CD4-positive, alpha-beta memory T cell (primary cell): Measurements from ENCODE around the gene AFAP1. TPM values are rescaled to one million over a fixed set of nuclear protein-coding genes. Genes with fewer than 3 reads are reported as not detected.

Experiments used
- CTCF ChIA-PET: fragments of 350-600 bp; sonication (Branson Sonifier 250); formaldehyde crosslinking; loops from one replicate; lab custom pipeline; 2021; ENCODE audit warnings: inconsistent platforms; ENCODE audit not compliant: partially characterized antibody; lab: Charles Lee
- POLR2A ChIA-PET: fragments of 350-600 bp; sonication (Branson Sonifier 250); formaldehyde crosslinking; loops from one replicate; lab custom pipeline; 2021; ENCODE audit not compliant: partially characterized antibody; lab: Charles Lee
- DNase-seq, 5 donors: peaks; one replicate each; pipeline versions ENCODE4 v3.0.0 to v3.0.0-alpha.2; 2020 to 2022; ENCODE audit warnings: mixed read lengths in 1 of 5
- H3K27ac ChIP-seq: one replicate; pipeline ENCODE4 v1.7.0; 2013; ENCODE audit warnings: low read depth, low read length
- H3K27me3 ChIP-seq: 2 replicates; pipeline ENCODE4 v1.7.0; 2013; ENCODE audit warnings: mild to moderate bottlenecking, low read length, moderate library complexity; ENCODE audit not compliant: insufficient read depth
- H3K36me3 ChIP-seq: 2 replicates; pipeline ENCODE4 v1.7.0; 2013; ENCODE audit warnings: mild to moderate bottlenecking, low read length, moderate library complexity; ENCODE audit not compliant: insufficient read depth
- H3K4me1 ChIP-seq: 2 replicates; pipeline ENCODE4 v1.7.0; 2013; ENCODE audit warnings: mild to moderate bottlenecking, low read length, moderate library complexity; ENCODE audit not compliant: insufficient read depth
- H3K4me3 ChIP-seq, 2 donors: one replicate each; pipeline ENCODE4 v1.7.0; 2013; ENCODE audit warnings: low read length in 2 of 2, mild to moderate bottlenecking in 1 of 2
- H3K9me3 ChIP-seq, 2 donors: one replicate each; pipeline ENCODE4 v1.7.0; 2013; ENCODE audit warnings: low read length in 2 of 2, control low read depth in 1 of 2; ENCODE audit not compliant: control insufficient read depth in 1 of 2
- H3K27ac Mint-ChIP-seq, 7 donors: one replicate each; pipeline ENCODE4 v1.8.0; 2020 to 2021; ENCODE audit warnings: mixed read lengths in 7 of 7, mild to moderate bottlenecking in 6 of 7, inconsistent platforms in 3 of 7, moderate library complexity in 3 of 7
- H3K27me3 Mint-ChIP-seq, 2 donors: one replicate each; pipeline ENCODE4 v1.8.0; 2020 to 2021; ENCODE audit warnings: mixed read lengths in 2 of 2
- H3K36me3 Mint-ChIP-seq, 2 donors: one replicate each; pipeline ENCODE4 v1.8.0; 2020 to 2021; ENCODE audit warnings: mixed read lengths in 2 of 2, inconsistent platforms in 1 of 2, mild to moderate bottlenecking in 1 of 2
- H3K4me1 Mint-ChIP-seq, 4 donors: one replicate each; pipeline ENCODE4 v1.8.0; 2020 to 2021; ENCODE audit warnings: mixed read lengths in 4 of 4, mild to moderate bottlenecking in 1 of 4
- H3K4me3 Mint-ChIP-seq, 8 donors: one replicate each; pipeline ENCODE4 v1.8.0; 2020 to 2021; ENCODE audit warnings: mixed read lengths in 8 of 8, mild to moderate bottlenecking in 7 of 8, moderate library complexity in 6 of 8, inconsistent platforms in 3 of 8
- H3K9me3 Mint-ChIP-seq, 8 donors: one replicate each; pipeline ENCODE4 v1.8.0; 2020 to 2021; ENCODE audit warnings: mixed read lengths in 8 of 8, mild to moderate bottlenecking in 5 of 8, inconsistent platforms in 3 of 8, moderate library complexity in 1 of 8
- intact Hi-C: fragments of 100-400 bp; cut with micrococcal nuclease; formaldehyde crosslinking; loops from one replicate; pipeline ENCODE4 v1.15.1; 2023
- polyA plus RNA-seq, 2 donors: library from polyadenylated mRNA; unstranded; fragments of 300-500 nt; fragmentation: Illumina TruSeq; gene quantifications; one replicate each; pipeline ENCODE4 v1.2.3, GENCODE V29; 2021
- total RNA-seq, 2 experiments: library from RNA; stranded (reverse); gene quantifications; one replicate each; pipeline ENCODE4 v1.2.3, GENCODE V29; 2021

The AFAP1 gene
- total and polyA plus RNA-seq, 4 experiments from 2014 or later, result 0.95 to 21.8 (median 12.6) TPM

- no peak overlapping the region for H3K4me3 ChIP-seq
- Mint-ChIP-seq H3K4me3 (no peak overlapping the region), H3K4me1 (no peaks in the 10 kb centered on the region), H3K9me3 (peaks cover 0 to 6% (median 0%) of the 10 kb centered on the region in 8 donors), H3K27ac (no peak overlapping the region), H3K27me3 (peaks cover 0 to 4% of the 10 kb centered on the region in 2 donors), H3K36me3 (no peaks in the 10 kb centered on the region)
- ChIA-PET POLR2A (no interaction called here), CTCF (no interaction called here)
- H3K36me3 ChIP-seq, result no peaks in the 10 kb centered on the region
- DNase-seq, result no peak
- no peak overlapping the region for H3K27ac ChIP-seq
- no peaks in the 10 kb centered on the region for H3K27me3 ChIP-seq
- no peaks in the 10 kb centered on the region for H3K4me1 ChIP-seq
- H3K9me3 ChIP-seq, result no peaks in the 10 kb centered on the region
- intact Hi-C loops, result no loop called here
Observed at GRCh38 chr4:7714176-7714575, 225.5 kb downstream of the AFAP1 start.

DNA sequence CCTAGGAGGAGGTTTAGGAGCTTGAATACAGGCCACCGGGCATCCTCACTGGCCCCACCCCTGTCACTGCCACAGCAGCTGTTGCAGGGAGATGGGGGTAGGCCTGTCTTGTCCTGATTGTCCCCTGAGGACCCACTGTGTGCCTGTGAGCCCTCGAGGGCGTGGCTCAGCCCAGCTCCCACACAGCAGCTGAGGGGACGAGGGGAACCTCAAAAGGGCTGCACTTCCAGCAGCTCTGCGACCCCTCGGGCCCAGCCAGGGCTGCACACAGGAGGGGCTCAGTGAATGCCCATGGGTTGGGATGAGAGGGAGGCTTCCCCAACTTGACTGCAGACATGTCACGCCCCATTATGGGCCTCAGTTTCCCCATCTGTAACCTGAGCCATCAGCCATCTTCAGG, 225.9 kb downstream of the AFAP1 start:
- Mint-ChIP-seq H3K4me3 (no peak overlapping the region), H3K27ac (no peak overlapping the region), H3K9me3 (peaks cover 0 to 6% (median 0%) of the 10 kb centered on the region in 8 donors), H3K27me3 (peaks cover 0 to 4% of the 10 kb centered on the region in 2 donors), H3K4me1 (no peaks in the 10 kb centered on the region), H3K36me3 (no peaks in the 10 kb centered on the region)
- Histone ChIP-seq H3K4me1 (no peaks in the 10 kb centered on the region), H3K9me3 (no peaks in the 10 kb centered on the region), H3K27me3 (no peaks in the 10 kb centered on the region), H3K4me3 (no peak overlapping the region), H3K36me3 (no peaks in the 10 kb centered on the region), H3K27ac (no peak overlapping the region)
- intact Hi-C loops, result no loop called here
- POLR2A ChIA-PET, result no interaction called here
- CTCF ChIA-PET, result no interaction called here
- DNase-seq, result no peak

DNA sequence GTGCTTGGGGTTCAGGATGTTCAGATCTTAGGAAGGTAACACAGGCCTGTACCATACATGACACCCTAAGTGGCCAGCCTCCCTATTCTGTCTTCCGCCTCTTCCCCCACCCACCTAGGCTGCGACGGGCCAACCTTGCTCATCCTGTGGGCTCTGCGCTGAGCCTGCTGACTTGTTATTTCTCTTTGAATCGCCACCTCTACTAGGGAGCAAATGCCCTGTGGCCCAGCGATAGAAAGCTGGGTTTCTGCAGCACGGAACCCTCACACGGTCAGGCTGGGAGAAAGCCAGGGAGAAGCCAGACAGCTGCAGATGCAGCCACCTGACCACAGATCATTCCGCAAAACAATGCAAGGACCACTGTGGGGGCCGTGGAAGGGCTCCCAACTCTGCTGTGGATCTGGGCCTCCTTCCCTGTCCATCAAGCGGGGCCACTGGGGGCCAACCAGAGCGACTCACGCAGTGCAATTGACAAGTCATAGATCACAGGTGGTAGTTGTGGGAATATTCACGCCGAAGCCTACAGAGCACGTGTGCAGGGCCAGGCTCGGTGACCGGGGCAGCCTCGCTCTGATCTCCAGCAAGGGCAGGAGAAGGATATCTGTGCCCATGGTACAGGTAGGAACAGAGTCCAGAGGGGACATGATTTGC, 227.5 kb downstream of the AFAP1 start:
- peaks cover 0 to 6% (median 0%) of the 10 kb centered on the region in 8 donors for H3K9me3 Mint-ChIP-seq
- H3K9me3 ChIP-seq, result no peaks in the 10 kb centered on the region
- no peak overlapping the region for H3K4me3 Mint-ChIP-seq
- POLR2A ChIA-PET, result no interaction called here
- no peak overlapping the region for H3K4me3 ChIP-seq
- H3K4me1 Mint-ChIP-seq, result no peaks in the 10 kb centered on the region
- no peaks in the 10 kb centered on the region for H3K4me1 ChIP-seq
- no peaks in the 10 kb centered on the region for H3K27me3 ChIP-seq
- no peaks in the 10 kb centered on the region for H3K36me3 ChIP-seq
- intact Hi-C loops, result no loop called here
- no peak for DNase-seq
- CTCF ChIA-PET, result no interaction called here
- H3K27ac ChIP-seq, result no peak overlapping the region
- H3K27ac Mint-ChIP-seq, result peak overlapping the region in 2 of 7 donors; percentile 35 to 70
- H3K36me3 Mint-ChIP-seq, result no peaks in the 10 kb centered on the region
- H3K27me3 Mint-ChIP-seq, result no peaks in the 10 kb centered on the region

DNA sequence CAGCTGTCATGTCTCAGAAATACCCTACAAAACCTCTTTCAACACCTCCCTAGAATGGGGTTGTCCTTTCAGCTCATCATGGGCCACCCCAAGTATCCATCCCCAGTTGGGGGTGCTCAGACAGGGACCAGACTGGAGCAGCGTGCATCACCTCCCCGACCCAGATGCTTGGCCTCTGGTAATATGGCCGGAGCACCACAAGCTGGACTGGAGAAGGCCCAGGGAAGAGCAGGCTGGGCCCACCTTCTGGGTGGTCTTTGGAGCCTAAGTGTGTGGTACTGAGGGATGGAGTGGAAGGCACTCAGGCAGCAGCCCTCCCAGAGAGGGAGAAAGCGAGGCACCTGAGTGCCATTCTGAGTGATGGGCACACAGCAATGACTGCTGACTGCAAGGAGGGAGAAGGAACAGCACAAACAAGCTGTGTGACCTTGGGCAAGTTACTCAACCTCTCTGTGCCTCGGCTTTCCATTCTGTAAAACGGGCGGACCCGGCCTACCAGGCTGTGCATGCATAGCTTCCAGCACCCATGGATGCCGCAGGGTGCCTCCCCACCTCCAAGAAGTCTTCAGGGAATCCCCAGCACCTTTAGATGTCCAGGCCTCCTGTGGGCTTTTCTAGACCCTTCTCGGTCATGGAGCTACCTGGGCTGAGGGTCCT, 228.2 kb downstream of the AFAP1 start:
- ChIA-PET POLR2A (no interaction called here), CTCF (no interaction called here)
- Mint-ChIP-seq H3K27ac (peak overlapping the region in 1 of 7 donors; percentile 5), H3K9me3 (peaks cover 0 to 6% (median 0%) of the 10 kb centered on the region in 8 donors), H3K4me1 (no peaks in the 10 kb centered on the region), H3K36me3 (no peaks in the 10 kb centered on the region), H3K4me3 (no peak overlapping the region), H3K27me3 (no peaks in the 10 kb centered on the region)
- intact Hi-C loops, result no loop called here
- no peaks in the 10 kb centered on the region for H3K4me1 ChIP-seq
- no peaks in the 10 kb centered on the region for H3K36me3 ChIP-seq
- H3K9me3 ChIP-seq, result no peaks in the 10 kb centered on the region
- H3K27ac ChIP-seq, result no peak overlapping the region
- no peak overlapping the region for H3K4me3 ChIP-seq
- no peak for DNase-seq
- no peaks in the 10 kb centered on the region for H3K27me3 ChIP-seq

DNA sequence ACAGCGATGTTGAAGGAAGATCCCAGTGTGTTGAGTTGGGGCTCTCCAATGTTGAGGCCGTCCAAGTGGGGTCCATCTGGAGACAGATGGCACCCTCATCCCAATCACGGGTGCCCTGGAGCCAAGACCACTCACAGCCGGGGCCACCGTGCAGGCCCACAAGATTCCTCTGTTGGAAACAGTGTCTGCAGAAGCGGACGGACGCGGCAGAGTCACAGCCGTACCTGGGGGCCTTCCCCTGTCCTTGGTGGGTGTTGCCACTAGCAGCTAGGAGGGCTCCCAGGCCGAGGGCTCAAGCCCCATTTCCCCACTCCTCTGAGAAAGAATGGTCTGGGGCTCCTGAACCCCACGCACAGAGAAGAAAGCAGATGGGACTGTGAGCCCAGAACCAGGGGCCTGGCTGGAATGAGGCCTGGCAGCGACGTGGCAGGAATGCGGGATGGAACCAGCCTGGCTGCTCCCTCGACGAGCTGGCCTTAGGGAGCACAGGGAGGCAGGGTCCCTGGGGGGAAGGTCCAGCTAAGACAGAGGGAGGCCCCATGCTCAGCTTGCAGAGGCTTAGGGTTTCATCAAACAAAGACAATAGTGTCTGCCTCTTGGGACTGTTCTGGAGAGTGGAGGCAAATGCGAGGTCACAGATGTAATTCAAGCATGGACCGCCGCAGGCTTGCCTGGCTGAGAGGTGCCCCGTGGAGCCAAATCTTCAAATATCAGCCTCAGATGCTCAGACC, 228.9 kb downstream of the AFAP1 start:
- Histone ChIP-seq H3K27me3 (no peaks in the 10 kb centered on the region), H3K4me1 (no peaks in the 10 kb centered on the region), H3K4me3 (no peak overlapping the region), H3K27ac (no peak overlapping the region), H3K36me3 (no peaks in the 10 kb centered on the region), H3K9me3 (no peaks in the 10 kb centered on the region)
- Mint-ChIP-seq H3K4me1 (no peaks in the 10 kb centered on the region), H3K27me3 (no peaks in the 10 kb centered on the region), H3K4me3 (no peak overlapping the region), H3K9me3 (peaks cover 0 to 6% (median 0%) of the 10 kb centered on the region in 8 donors), H3K27ac (no peak overlapping the region), H3K36me3 (no peaks in the 10 kb centered on the region)
- ChIA-PET POLR2A (no interaction called here), CTCF (no interaction called here)
- intact Hi-C loops, result no loop called here
- DNase-seq, result no peak

DNA sequence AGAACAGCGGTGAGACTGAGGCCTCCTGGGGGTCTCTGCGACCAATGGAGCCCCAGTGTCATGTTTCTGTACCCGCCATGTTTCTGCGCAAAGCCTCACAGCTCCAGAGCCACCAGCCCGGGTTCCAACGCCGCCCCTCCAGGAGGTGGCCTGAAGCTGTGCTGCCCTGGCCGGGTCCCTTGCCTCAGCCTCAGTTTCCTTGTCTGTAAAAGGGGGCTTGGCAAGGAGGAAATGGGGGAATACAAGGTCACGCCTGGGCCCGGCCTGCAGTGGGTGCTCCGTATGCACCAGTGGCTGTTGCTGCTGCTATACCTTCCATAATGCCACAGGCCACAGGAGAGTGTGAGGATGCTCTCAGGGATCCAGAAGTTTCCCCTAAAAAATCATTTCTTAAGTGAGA, 229.5 kb downstream of the AFAP1 start:
- H3K36me3 ChIP-seq, result no peaks in the 10 kb centered on the region
- DNase-seq, result no peak
- H3K9me3 ChIP-seq, result no peaks in the 10 kb centered on the region
- H3K4me3 Mint-ChIP-seq, result no peak overlapping the region
- H3K27ac Mint-ChIP-seq, result no peak overlapping the region
- H3K27ac ChIP-seq, result no peak overlapping the region
- no peaks in the 10 kb centered on the region for H3K4me1 Mint-ChIP-seq
- H3K4me3 ChIP-seq, result no peak overlapping the region
- H3K4me1 ChIP-seq, result no peaks in the 10 kb centered on the region
- intact Hi-C loops, result no loop called here
- CTCF ChIA-PET, result no interaction called here
- H3K27me3 ChIP-seq, result no peaks in the 10 kb centered on the region
- no peaks in the 10 kb centered on the region for H3K36me3 Mint-ChIP-seq
- peaks cover 0 to 6% (median 0%) of the 10 kb centered on the region in 8 donors for H3K9me3 Mint-ChIP-seq
- H3K27me3 Mint-ChIP-seq, result no peaks in the 10 kb centered on the region
- POLR2A ChIA-PET, result no interaction called here

DNA sequence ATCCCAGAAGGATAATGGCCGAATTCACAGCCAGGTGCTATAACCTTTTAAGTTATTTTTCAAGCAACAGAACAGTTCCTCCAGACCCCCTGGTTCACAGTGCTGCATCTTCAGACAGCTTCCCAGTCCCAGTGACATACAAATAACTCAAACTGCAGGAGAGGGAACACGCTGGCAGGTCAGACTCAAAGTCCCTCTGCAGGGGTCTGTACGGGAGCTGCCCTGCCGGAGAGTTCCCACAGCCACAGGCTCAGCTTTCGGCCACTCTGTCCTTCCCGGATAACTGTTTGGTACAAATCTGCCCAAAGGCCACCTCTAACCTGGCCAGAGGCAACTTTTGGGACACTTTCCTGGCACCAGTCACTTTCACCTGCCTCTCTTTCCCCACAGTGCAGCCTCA, 230.2 kb downstream of the AFAP1 start:
- DNase-seq, result no peak
- Histone ChIP-seq H3K27me3 (no peaks in the 10 kb centered on the region), H3K36me3 (no peaks in the 10 kb centered on the region), H3K27ac (no peak overlapping the region), H3K4me1 (no peaks in the 10 kb centered on the region), H3K4me3 (no peak overlapping the region), H3K9me3 (no peaks in the 10 kb centered on the region)
- CTCF ChIA-PET, result no interaction called here
- Mint-ChIP-seq H3K4me1 (no peaks in the 10 kb centered on the region), H3K27me3 (no peaks in the 10 kb centered on the region), H3K27ac (no peak overlapping the region), H3K9me3 (peaks cover 0 to 2% (median 0%) of the 10 kb centered on the region in 8 donors), H3K4me3 (no peak overlapping the region), H3K36me3 (no peaks in the 10 kb centered on the region)
- intact Hi-C loops, result no loop called here
- POLR2A ChIA-PET, result no interaction called here
